HepG2 (cell line): ENCODE results near the gene POFUT2. TPM values are rescaled to one million over a fixed set of nuclear protein-coding genes. Genes with fewer than 3 reads are reported as not detected.

Experiments
- E2F1 ChIP-seq: sonication (generic); formaldehyde crosslinking; IDR thresholded peaks from 2 replicates; pipeline ENCODE4 v1.5.0; 2020; ENCODE audit warnings: missing genetic modification reagents
- ETV5 ChIP-seq: IDR thresholded peaks from 2 replicates; pipeline ENCODE4 v1.6.1; 2018; ENCODE audit warnings: missing biosample characterization, missing genetic modification reagents, inconsistent platforms, borderline replicate concordance
- GTF3A ChIP-seq: sonication (generic); formaldehyde crosslinking; conservative IDR thresholded peaks from 2 replicates; pipeline ENCODE4 v1.4.0; 2020; ENCODE audit warnings: mild to moderate bottlenecking, missing genetic modification reagents
- MAF1 ChIP-seq: sonication (generic); formaldehyde crosslinking; IDR thresholded peaks from 2 replicates; pipeline ENCODE4 v1.5.0; 2020; ENCODE audit warnings: missing genetic modification reagents, borderline replicate concordance
- PTBP1 ChIP-seq: fragments of 200-400 bp; formaldehyde crosslinking; IDR thresholded peaks from 2 replicates; pipeline ENCODE4 v1.6.1; 2018; ENCODE audit warnings: low read length, low read depth; ENCODE audit not compliant: poor library complexity, severe bottlenecking
- RFX5 ChIP-seq: IDR thresholded peaks from 2 replicates; pipeline ENCODE4 v1.6.1; 2011; ENCODE audit warnings: low read depth, low read length, improper control_type of control experiment
- SNAPC5 ChIP-seq: sonication (generic); formaldehyde crosslinking; IDR thresholded peaks from 2 replicates; pipeline ENCODE4 v1.8.1; 2023; ENCODE audit warnings: mild to moderate bottlenecking, missing genetic modification reagents, borderline replicate concordance
- SP2 ChIP-seq: sonication (generic); formaldehyde crosslinking; IDR thresholded peaks from 2 replicates; pipeline ENCODE4 v1.5.1; 2020; ENCODE audit warnings: mild to moderate bottlenecking, missing genetic modification reagents
- TCF12 ChIP-seq, 2 experiments: fragments of 450-650 bp in 1 of 2; sonication (generic) in 1 of 2; formaldehyde crosslinking in 1 of 2; IDR thresholded peaks; 2 replicates each; pipeline versions ENCODE4 v1.6.1 to v1.8.0; 2017 to 2022; ENCODE audit warnings: antibody characterized with exemption in 1 of 2, mild to moderate bottlenecking in 1 of 2, missing genetic modification reagents in 1 of 2, moderate library complexity in 1 of 2
- TFAP4 ChIP-seq: sonication (generic); IDR thresholded peaks from 2 replicates; pipeline ENCODE4 v1.6.1; 2016; ENCODE audit warnings: low read depth, borderline replicate concordance
- THYN1 ChIP-seq: sonication (generic); formaldehyde crosslinking; IDR thresholded peaks from 2 replicates; pipeline ENCODE4 v1.8.1; 2023; ENCODE audit warnings: low read depth, mild to moderate bottlenecking, moderate library complexity, missing genetic modification reagents, borderline replicate concordance
- ZIK1 ChIP-seq: sonication (generic); formaldehyde crosslinking; IDR thresholded peaks from 2 replicates; pipeline ENCODE4 v1.5.0; 2020; ENCODE audit warnings: mild to moderate bottlenecking, low read depth, missing genetic modification reagents, borderline replicate concordance
- ZNF33B ChIP-seq: sonication (generic); formaldehyde crosslinking; IDR thresholded peaks from 2 replicates; pipeline ENCODE4 v1.5.1; 2020; ENCODE audit warnings: mild to moderate bottlenecking, missing genetic modification reagents
- ZNF441 ChIP-seq: sonication (generic); formaldehyde crosslinking; IDR thresholded peaks from 2 replicates; pipeline ENCODE4 v1.7.0; 2021; ENCODE audit warnings: missing genetic modification reagents, borderline replicate concordance
- ZNF563 ChIP-seq: sonication (generic); formaldehyde crosslinking; IDR thresholded peaks from 2 replicates; pipeline ENCODE4 v1.8.0; 2022; ENCODE audit warnings: mild to moderate bottlenecking, moderate library complexity, missing genetic modification reagents
- ZNF646 ChIP-seq: sonication (generic); formaldehyde crosslinking; IDR thresholded peaks from 2 replicates; pipeline ENCODE4 v1.9.0; 2021; ENCODE audit warnings: mild to moderate bottlenecking, missing genetic modification reagents
- ZNF766 ChIP-seq: sonication (generic); formaldehyde crosslinking; IDR thresholded peaks from 2 replicates; pipeline ENCODE4 v1.5.0; 2020; ENCODE audit warnings: missing genetic modification reagents, borderline replicate concordance
- ZNF782 ChIP-seq: sonication (generic); formaldehyde crosslinking; IDR thresholded peaks from 2 replicates; pipeline ENCODE4 v1.4.0; 2020; ENCODE audit warnings: missing genetic modification reagents, mild to moderate bottlenecking, borderline replicate concordance
- ZZZ3 ChIP-seq: sonication (generic); formaldehyde crosslinking; IDR thresholded peaks from 2 replicates; pipeline ENCODE4 v1.4.0; 2020; ENCODE audit warnings: missing genetic modification reagents, mild to moderate bottlenecking, borderline replicate concordance
- polyA plus RNA-seq, 8 experiments: library from polyadenylated mRNA; depleted of rRNA in 3 of 8; stranded (reverse) in 7 of 8; unstranded in 1 of 8; fragments of >200 nt; fragmentation: Illumina TruSeq in 4 of 8; extraction: Trizol in 4 of 8; gene quantifications; 2 replicates each; pipeline versions ENCODE4 v1.2.1 to v1.2.3, GENCODE V29; 2011 to 2016; ENCODE audit warnings: low read depth in 4 of 8, missing spikeins in 1 of 8, mixed read lengths in 1 of 8; ENCODE audit not compliant: insufficient read depth in 1 of 8
- total RNA-seq, 5 experiments: library from RNA; depleted of rRNA; stranded (reverse); fragments of >200 nt; fragmentation: Illumina TruSeq; extraction: Trizol; gene quantifications; 2 replicates each; pipeline ENCODE4 v1.2.3, GENCODE V29; 2016; ENCODE audit warnings: low read depth in 1 of 5

The POFUT2 gene
- total and polyA plus RNA-seq, 2 of the 13 experiments (the other 11 are each of a cell fraction or from before 2014, with no cell fraction given) = 22.8 to 24.0 TPM

GRCh38 chr21:45308194-45309068, 20.7 kb upstream of the POFUT2 start (continued):
- no peak for TF ChIP-seq ZNF646 (CRISPR knock-in tag)
- TF ChIP-seq GTF3A (CRISPR knock-in tag) = no peak
- peak; percentile 51; the same call in 1 of the 2 replicates for TF ChIP-seq ZNF563
- TF ChIP-seq ZNF782 = no peak
- peak; percentile 59 for TF ChIP-seq TFAP4
- no peak for TF ChIP-seq TCF12 (IDR thresholded peaks at IDR 0.05)
- TF ChIP-seq TCF12 (CRISPR knock-in tag; IDR thresholded peaks at IDR 0.05) = peak; percentile 82
- TF ChIP-seq ZNF33B = no peak
- no peak for TF ChIP-seq THYN1 (CRISPR knock-in tag)
- 0 out of 2 replicates have a peak, but pooled peaks have one; percentile 61 for TF ChIP-seq ZIK1 (CRISPR knock-in tag)
- peak; percentile 55; the same call in 1 of the 2 replicates for TF ChIP-seq ZNF766 (CRISPR knock-in tag)
- TF ChIP-seq ZNF441 (CRISPR knock-in tag) = no peak
- peak; percentile 64 for TF ChIP-seq ETV5
- no peak for TF ChIP-seq SP2
- TF ChIP-seq MAF1 (CRISPR knock-in tag) = no peak
- no peak for TF ChIP-seq E2F1 (CRISPR knock-in tag)
- TF ChIP-seq RFX5 = no peak
- no peak for TF ChIP-seq SNAPC5 (CRISPR knock-in tag)
- peak; percentile 82 for TF ChIP-seq PTBP1
- TF ChIP-seq ZZZ3 (CRISPR knock-in tag) = peak; percentile 65; the same call in 1 of the 2 replicates
